Mammary epithelial cell (primary cell): ENCODE measurements around the gene BSN.
"Not testable (repeated sequence)": the region's sequence is repeated elsewhere in the genome, so short reads cannot be mapped to it uniquely, and the experiment has no call there.

ENCODE experiments used
- CTCF ChIP-seq, 2 donors: IDR thresholded peaks in 1 of 2; conservative IDR thresholded peaks in 1 of 2; 2 replicates each; pipeline ENCODE4 v1.5.1; 2011 to 2012; ENCODE audit warnings: inconsistent platforms in 2 of 2, low read length in 2 of 2, mild to moderate bottlenecking in 2 of 2, control low read depth in 1 of 2, low read depth in 1 of 2; ENCODE audit not compliant: insufficient read depth in 1 of 2; ENCODE audit errors: extremely low read depth in 1 of 2
- EZH2 ChIP-seq: IDR thresholded peaks from 2 replicates; pipeline ENCODE4 v1.6.1; 2012; ENCODE audit warnings: low read length, inconsistent platforms, borderline replicate concordance

- not testable (repeated sequence) for TF ChIP-seq CTCF (conservative IDR thresholded peaks at IDR 0.05 in 1 of 2, IDR thresholded peaks at IDR 0.05 in 1 of 2; ENCODE audit: extremely low read depth in 1 of 2, insufficient read depth in 1 of 2, low read depth in 1 of 2, low read length in 2 of 2); EZH2
These were observed 140.3 kb downstream of the BSN start for GRCh38 chr3:49694409-49695070.
